Right lobe of liver (tissue), 4 donors: ENCODE data around the gene PCSK2.

Source experiments
- POLR2A ChIP-seq: fragments of 450-650 bp; IDR thresholded peaks from one replicate; pipeline ENCODE4 v1.6.1; 2017; ENCODE audit warnings: antibody characterized with exemption, mild to moderate bottlenecking
- TF ChIP-seq, protein P1 (sequence below), 4 donors: fragments of 200-600 bp in 3 of 4; fragments of 450-650 bp in 1 of 4; IDR thresholded peaks; one replicate each; pipeline versions ENCODE4 v1.5.1 to v1.8.0; 2016 to 2022; ENCODE audit warnings: antibody characterized with exemption in 4 of 4, mild to moderate bottlenecking in 2 of 4
- donor health status: DM: no; HTN: no; CAD: no.
- donor health status: DM: no; HTN: no; CAD: no.
- donor health status: DM: no; HTN: yes; CAD: no.

DNA sequence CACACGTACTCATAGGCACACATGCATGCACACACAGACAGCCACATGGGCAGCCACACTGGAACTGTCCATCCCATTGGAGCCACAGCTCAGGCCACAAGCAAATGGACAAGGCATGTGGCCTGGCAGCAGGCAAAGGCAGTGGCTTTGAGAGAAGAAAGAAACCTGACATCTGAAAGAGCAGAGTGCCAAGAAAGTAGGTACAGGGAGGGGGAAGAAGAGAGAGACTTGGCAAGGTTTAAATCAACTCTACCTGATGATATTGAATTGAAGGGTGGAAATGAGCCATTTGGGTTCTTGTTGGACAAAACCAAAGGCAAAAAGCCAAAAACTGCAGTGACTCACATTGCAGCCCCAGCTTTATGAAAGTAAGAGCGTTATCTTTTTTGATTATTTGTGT is 142.7 kb downstream of the PCSK2 start:
- no peak for TF ChIP-seq POLR2A
- TF ChIP-seq, protein P1, sequence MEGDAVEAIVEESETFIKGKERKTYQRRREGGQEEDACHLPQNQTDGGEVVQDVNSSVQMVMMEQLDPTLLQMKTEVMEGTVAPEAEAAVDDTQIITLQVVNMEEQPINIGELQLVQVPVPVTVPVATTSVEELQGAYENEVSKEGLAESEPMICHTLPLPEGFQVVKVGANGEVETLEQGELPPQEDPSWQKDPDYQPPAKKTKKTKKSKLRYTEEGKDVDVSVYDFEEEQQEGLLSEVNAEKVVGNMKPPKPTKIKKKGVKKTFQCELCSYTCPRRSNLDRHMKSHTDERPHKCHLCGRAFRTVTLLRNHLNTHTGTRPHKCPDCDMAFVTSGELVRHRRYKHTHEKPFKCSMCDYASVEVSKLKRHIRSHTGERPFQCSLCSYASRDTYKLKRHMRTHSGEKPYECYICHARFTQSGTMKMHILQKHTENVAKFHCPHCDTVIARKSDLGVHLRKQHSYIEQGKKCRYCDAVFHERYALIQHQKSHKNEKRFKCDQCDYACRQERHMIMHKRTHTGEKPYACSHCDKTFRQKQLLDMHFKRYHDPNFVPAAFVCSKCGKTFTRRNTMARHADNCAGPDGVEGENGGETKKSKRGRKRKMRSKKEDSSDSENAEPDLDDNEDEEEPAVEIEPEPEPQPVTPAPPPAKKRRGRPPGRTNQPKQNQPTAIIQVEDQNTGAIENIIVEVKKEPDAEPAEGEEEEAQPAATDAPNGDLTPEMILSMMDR (IDR thresholded peaks at IDR 0.05) = no peak
